Neural progenitor cell (in vitro differentiated cells): Measurements from ENCODE around the gene PITX3. TPM values are rescaled to one million over a fixed set of nuclear protein-coding genes. Genes with fewer than 3 reads are reported as not detected.

Experiments used
- DNase-seq: peaks from one replicate; pipeline ENCODE4 v3.0.0-alpha.2; 2016; ENCODE audit warnings: low spot score
- H2AFZ ChIP-seq: fragments of 200-600 bp; sonication (generic); replicated peaks from 2 replicates; pipeline ENCODE4 v1.6.1; 2016; ENCODE audit warnings: antibody characterized with exemption
- H3F3A ChIP-seq: fragments of 200-600 bp; sonication (generic); 2 replicates; pipeline ENCODE4 v1.6.1; 2016; ENCODE audit warnings: antibody characterized with exemption, low read depth
- H3K27ac ChIP-seq: fragments of 200-600 bp; sonication (generic); 2 replicates; pipeline ENCODE4 v1.5.1; 2016; ENCODE audit warnings: mild to moderate bottlenecking
- H3K27me3 ChIP-seq: fragments of 200-600 bp; sonication (generic); 2 replicates; pipeline ENCODE4 v1.6.1; 2016; ENCODE audit warnings: mild to moderate bottlenecking, moderate library complexity
- H3K36me3 ChIP-seq: fragments of 200-600 bp; sonication (generic); 2 replicates; pipeline ENCODE4 v1.5.1; 2016
- H3K4me1 ChIP-seq: fragments of 200-600 bp; sonication (generic); 2 replicates; pipeline ENCODE4 v1.6.1; 2016; ENCODE audit warnings: mixed run types
- H3K4me2 ChIP-seq: fragments of 200-600 bp; sonication (generic); 2 replicates; pipeline ENCODE4 v1.6.1; 2016
- H3K4me3 ChIP-seq: fragments of 200-600 bp; sonication (generic); 2 replicates; pipeline ENCODE4 v1.5.1; 2016
- H3K79me2 ChIP-seq: fragments of 200-600 bp; sonication (generic); 2 replicates; pipeline ENCODE4 v1.6.1; 2016; ENCODE audit warnings: low read depth
- H3K9ac ChIP-seq: fragments of 200-600 bp; sonication (generic); 2 replicates; pipeline ENCODE4 v1.6.1; 2016
- H3K9me3 ChIP-seq: fragments of 200-600 bp; sonication (generic); 2 replicates; pipeline ENCODE4 v1.5.1; 2016; ENCODE audit warnings: low read depth
- H4K20me1 ChIP-seq: fragments of 200-600 bp; sonication (generic); 2 replicates; pipeline ENCODE4 v1.6.1; 2016; ENCODE audit warnings: low read depth
- H3K27ac Mint-ChIP-seq: 3 replicates; pipeline ENCODE4 v1.8.0; 2021; ENCODE audit warnings: mixed read lengths
- H3K27me3 Mint-ChIP-seq: 2 replicates; pipeline ENCODE4 v1.8.0; 2022; ENCODE audit warnings: low read depth, mild to moderate bottlenecking, inconsistent platforms, moderate library complexity, mixed read lengths; ENCODE audit not compliant: insufficient read depth
- H3K36me3 Mint-ChIP-seq: 3 replicates; pipeline ENCODE4 v1.8.0; 2021; ENCODE audit warnings: mixed read lengths
- H3K4me1 Mint-ChIP-seq: 3 replicates; pipeline ENCODE4 v1.8.0; 2021; ENCODE audit warnings: mixed read lengths
- H3K4me3 Mint-ChIP-seq: 3 replicates; pipeline ENCODE4 v1.8.0; 2021; ENCODE audit warnings: mild to moderate bottlenecking, moderate library complexity, mixed read lengths
- H3K9me3 Mint-ChIP-seq: 3 replicates; pipeline ENCODE4 v1.8.0; 2020; ENCODE audit warnings: mixed read lengths
- EZH2 ChIP-seq: fragments of 200-600 bp; sonication (generic); IDR thresholded peaks from 2 replicates; pipeline ENCODE4 v1.6.1; 2017; ENCODE audit warnings: antibody characterized with exemption, mild to moderate bottlenecking, moderate library complexity
- EZH2phosphoT487 ChIP-seq: fragments of 200-600 bp; sonication (generic); IDR thresholded peaks from 2 replicates; pipeline ENCODE4 v1.6.1; 2017; ENCODE audit warnings: antibody characterized with exemption
- total RNA-seq: library from RNA; depleted of rRNA; stranded (reverse); fragments of >200 nt; gene quantifications from 2 replicates; pipeline ENCODE4 v1.2.3, GENCODE V29; 2015; ENCODE audit warnings: low replicate concordance
- TF ChIP-seq, protein P1 (sequence below): fragments of 200-600 bp; sonication (generic); IDR thresholded peaks from 2 replicates; pipeline ENCODE4 v1.5.1; 2017; ENCODE audit warnings: antibody characterized with exemption, mild to moderate bottlenecking

The PITX3 gene
- total RNA-seq, 1 donor from 2014 or later, result not detected

DNA sequence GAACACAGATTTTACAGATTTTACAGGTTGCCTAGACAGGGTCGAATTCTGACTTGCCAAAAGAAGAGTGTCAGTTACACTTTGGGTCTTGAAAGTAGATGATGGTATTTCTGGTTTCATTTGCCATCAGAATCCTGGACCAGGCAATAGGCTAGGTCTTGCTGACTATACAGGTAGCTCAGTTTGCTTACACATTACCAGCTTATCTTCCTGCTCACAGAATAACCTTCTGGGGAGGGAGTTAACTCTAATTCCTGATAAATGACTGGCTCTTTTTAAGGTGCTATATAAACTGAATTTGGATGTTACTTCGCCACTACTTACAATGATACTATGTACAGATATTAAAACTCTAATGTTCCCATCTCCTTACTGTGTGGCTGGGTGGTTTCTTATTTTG is 43.8 kb upstream of the PITX3 start:
- H3K36me3 Mint-ChIP-seq, result peaks cover 4% of the 10 kb centered on the region
- H4K20me1 ChIP-seq, result peaks cover 8% of the 10 kb centered on the region
- H3K4me3 Mint-ChIP-seq, result no peak overlapping the region
- H3K9ac ChIP-seq, result no peak overlapping the region
- DNase-seq, result no peak
- H3K79me2 ChIP-seq, result no peaks in the 10 kb centered on the region
- H3K27ac Mint-ChIP-seq, result no peak overlapping the region
- no peaks in the 10 kb centered on the region for H3K9me3 ChIP-seq
- H3K4me3 ChIP-seq, result no peak overlapping the region
- peaks cover 5% of the 10 kb centered on the region for H3F3A ChIP-seq
- peaks cover 7% of the 10 kb centered on the region for H3K4me1 Mint-ChIP-seq
- H3K36me3 ChIP-seq, result no peaks in the 10 kb centered on the region
- no peak overlapping the region for H3K4me2 ChIP-seq
- no peak overlapping the region for H2AFZ ChIP-seq
- no peaks in the 10 kb centered on the region for H3K27me3 Mint-ChIP-seq
- no peaks in the 10 kb centered on the region for H3K27me3 ChIP-seq
- H3K9me3 Mint-ChIP-seq, result no peaks in the 10 kb centered on the region
- H3K4me1 ChIP-seq, result no peaks in the 10 kb centered on the region
- no peak overlapping the region for H3K27ac ChIP-seq
- no peak for TF ChIP-seq EZH2
- TF ChIP-seq, protein P1, sequence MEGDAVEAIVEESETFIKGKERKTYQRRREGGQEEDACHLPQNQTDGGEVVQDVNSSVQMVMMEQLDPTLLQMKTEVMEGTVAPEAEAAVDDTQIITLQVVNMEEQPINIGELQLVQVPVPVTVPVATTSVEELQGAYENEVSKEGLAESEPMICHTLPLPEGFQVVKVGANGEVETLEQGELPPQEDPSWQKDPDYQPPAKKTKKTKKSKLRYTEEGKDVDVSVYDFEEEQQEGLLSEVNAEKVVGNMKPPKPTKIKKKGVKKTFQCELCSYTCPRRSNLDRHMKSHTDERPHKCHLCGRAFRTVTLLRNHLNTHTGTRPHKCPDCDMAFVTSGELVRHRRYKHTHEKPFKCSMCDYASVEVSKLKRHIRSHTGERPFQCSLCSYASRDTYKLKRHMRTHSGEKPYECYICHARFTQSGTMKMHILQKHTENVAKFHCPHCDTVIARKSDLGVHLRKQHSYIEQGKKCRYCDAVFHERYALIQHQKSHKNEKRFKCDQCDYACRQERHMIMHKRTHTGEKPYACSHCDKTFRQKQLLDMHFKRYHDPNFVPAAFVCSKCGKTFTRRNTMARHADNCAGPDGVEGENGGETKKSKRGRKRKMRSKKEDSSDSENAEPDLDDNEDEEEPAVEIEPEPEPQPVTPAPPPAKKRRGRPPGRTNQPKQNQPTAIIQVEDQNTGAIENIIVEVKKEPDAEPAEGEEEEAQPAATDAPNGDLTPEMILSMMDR, result no peak
- no peak for TF ChIP-seq EZH2phosphoT487

DNA sequence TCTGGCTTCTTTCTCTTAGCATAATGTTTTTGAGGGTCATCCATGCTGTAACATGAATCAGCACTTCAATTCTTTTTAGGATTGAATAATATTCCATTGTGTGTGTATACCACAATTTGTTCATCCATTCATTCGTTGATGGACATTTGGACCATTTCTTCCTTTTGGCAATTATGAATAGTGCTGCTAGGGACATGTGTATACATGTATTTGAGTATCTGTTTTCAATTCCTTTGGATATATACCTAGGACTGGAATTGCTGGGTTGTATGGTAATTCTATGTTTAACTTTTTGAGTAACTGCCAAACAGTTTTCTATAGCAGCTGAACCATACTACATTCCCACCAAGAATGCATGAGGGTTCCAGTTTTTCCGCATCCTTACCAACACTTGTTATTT is 43.2 kb upstream of the PITX3 start:
- no peaks in the 10 kb centered on the region for H3K36me3 ChIP-seq
- no peaks in the 10 kb centered on the region for H3K27me3 Mint-ChIP-seq
- H3K9me3 ChIP-seq, result no peaks in the 10 kb centered on the region
- H4K20me1 ChIP-seq, result peaks cover 14% of the 10 kb centered on the region
- H2AFZ ChIP-seq, result no peak overlapping the region
- H3K4me2 ChIP-seq, result no peak overlapping the region
- H3K9ac ChIP-seq, result no peak overlapping the region
- no peak for DNase-seq
- peaks cover 12% of the 10 kb centered on the region for H3K4me1 Mint-ChIP-seq
- peaks cover 4% of the 10 kb centered on the region for H3K4me1 ChIP-seq
- H3K9me3 Mint-ChIP-seq, result no peaks in the 10 kb centered on the region
- H3F3A ChIP-seq, result peaks cover 11% of the 10 kb centered on the region
- no peak overlapping the region for H3K4me3 Mint-ChIP-seq
- no peak for TF ChIP-seq EZH2phosphoT487
- no peak for TF ChIP-seq EZH2
- TF ChIP-seq, protein P1, result no peak
- H3K27me3 ChIP-seq, result no peaks in the 10 kb centered on the region
- H3K4me3 ChIP-seq, result no peak overlapping the region
- peaks cover 4% of the 10 kb centered on the region for H3K36me3 Mint-ChIP-seq
- peaks cover 4% of the 10 kb centered on the region for H3K79me2 ChIP-seq
- H3K27ac ChIP-seq, result no peak overlapping the region
- H3K27ac Mint-ChIP-seq, result no peak overlapping the region

DNA sequence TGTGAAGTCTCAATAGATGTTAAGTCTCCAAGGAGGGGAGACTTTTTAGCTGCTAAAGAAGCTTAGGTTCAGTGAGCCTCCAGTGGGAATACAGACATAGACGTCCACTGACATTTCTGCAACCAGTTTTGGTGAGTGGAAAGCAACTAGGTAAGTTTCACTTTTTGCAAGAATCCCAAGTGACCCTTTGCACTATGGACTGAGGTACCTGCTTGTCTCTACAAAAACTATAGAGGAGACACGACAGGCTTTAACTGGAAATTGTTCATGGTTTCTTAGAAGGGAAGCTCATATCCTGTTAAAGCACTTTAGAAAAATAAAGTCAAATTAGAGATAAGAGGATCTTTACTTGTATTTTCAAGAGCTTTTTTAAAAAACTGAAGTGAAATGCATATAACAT is 42.6 kb upstream of the PITX3 start:
- Histone ChIP-seq H3K4me3 (no peak overlapping the region), H3K27me3 (no peaks in the 10 kb centered on the region), H3K4me1 (peaks cover 11% of the 10 kb centered on the region), H3K27ac (no peak overlapping the region), H2AFZ (no peak overlapping the region), H3K9ac (no peak overlapping the region), H3K36me3 (no peaks in the 10 kb centered on the region), H3K4me2 (no peak overlapping the region), H3F3A (peaks cover 16% of the 10 kb centered on the region), H3K79me2 (peaks cover 5% of the 10 kb centered on the region), H3K9me3 (no peaks in the 10 kb centered on the region), H4K20me1 (peaks cover 21% of the 10 kb centered on the region)
- no peak overlapping the region for H3K4me3 Mint-ChIP-seq
- no peaks in the 10 kb centered on the region for H3K9me3 Mint-ChIP-seq
- H3K4me1 Mint-ChIP-seq, result peaks cover 16% of the 10 kb centered on the region
- no peak overlapping the region for H3K27ac Mint-ChIP-seq
- no peak for DNase-seq
- no peaks in the 10 kb centered on the region for H3K27me3 Mint-ChIP-seq
- peaks cover 4% of the 10 kb centered on the region for H3K36me3 Mint-ChIP-seq
- TF ChIP-seq EZH2, result no peak
- no peak for TF ChIP-seq EZH2phosphoT487
- TF ChIP-seq, protein P1, result no peak
